ENCODE measurements around the gene SMC6.

SMC6 gene

DNA sequence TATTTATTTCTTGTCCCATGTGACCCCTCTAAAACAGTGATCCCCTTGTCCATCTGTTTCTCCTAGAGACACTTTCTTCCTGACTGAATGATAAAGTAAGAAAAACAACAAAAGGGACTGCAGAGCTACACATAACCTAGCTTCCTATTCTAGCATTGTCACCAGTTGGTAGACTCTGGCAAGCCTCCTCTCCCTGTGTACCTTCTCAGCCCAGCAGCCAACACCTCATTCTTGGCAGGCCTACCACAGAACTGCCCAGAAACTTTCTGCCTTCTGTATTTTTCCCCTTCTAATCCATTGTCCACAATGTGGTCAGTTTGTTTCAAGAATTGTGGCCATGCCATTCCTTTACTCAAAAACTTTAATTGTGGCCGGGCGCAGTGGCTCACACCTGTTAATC lies 13.4 kb downstream of the SMC6 start:
- H3K4me3 ChIP-seq (ENCODE audit: low read length) = no peak overlapping the region
- H3K27me3 ChIP-seq (replicated peaks; ENCODE audit: control insufficient read depth, insufficient read depth, low read length) = no peaks in the 10 kb centered on the region
- H3K4me1 ChIP-seq (ENCODE audit: control insufficient read depth, insufficient read depth, low read length) = no peaks in the 10 kb centered on the region
- H3K9me3 ChIP-seq (ENCODE audit: control insufficient read depth, low read length) = no peaks in the 10 kb centered on the region
- H3K9ac ChIP-seq (ENCODE audit: low read length) = no peak overlapping the region
- DNase-seq (ENCODE audit: low read depth) = no peak
- peaks cover 34% of the 10 kb centered on the region for H3K36me3 ChIP-seq (ENCODE audit: control insufficient read depth, insufficient read depth, low read length, severe bottlenecking)

DNA sequence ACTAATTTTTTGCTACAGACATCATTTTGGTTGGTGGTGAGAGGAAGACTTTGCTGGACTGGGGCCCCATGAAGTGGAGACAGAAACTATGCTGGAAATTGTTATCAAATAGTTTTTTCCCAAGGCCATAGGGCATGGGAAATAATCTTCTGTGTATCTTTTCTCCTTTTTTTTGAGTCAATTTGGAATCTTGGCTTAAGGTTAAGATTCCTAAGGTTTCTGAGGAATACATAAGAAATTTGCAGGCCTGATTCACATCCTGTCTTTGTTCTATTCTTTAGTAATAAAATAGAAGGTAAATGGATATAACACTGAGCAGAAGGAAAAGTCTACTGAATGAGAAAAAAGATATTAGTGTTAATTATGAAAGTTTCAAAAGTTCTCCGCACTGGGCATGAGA lies 16.6 kb downstream of the SMC6 start:
- Histone ChIP-seq H3K4me1 (ENCODE audit: control insufficient read depth, insufficient read depth, low read length) (no peaks in the 10 kb centered on the region), H3K27me3 (replicated peaks; ENCODE audit: control insufficient read depth, insufficient read depth, low read length) (no peaks in the 10 kb centered on the region), H3K9ac (ENCODE audit: low read length) (no peak overlapping the region), H3K36me3 (ENCODE audit: control insufficient read depth, insufficient read depth, low read length, severe bottlenecking) (peaks cover 30% of the 10 kb centered on the region), H3K4me3 (ENCODE audit: low read length) (no peak overlapping the region), H3K9me3 (ENCODE audit: control insufficient read depth, low read length) (no peaks in the 10 kb centered on the region)
- DNase-seq (ENCODE audit: low read depth) = no peak

DNA sequence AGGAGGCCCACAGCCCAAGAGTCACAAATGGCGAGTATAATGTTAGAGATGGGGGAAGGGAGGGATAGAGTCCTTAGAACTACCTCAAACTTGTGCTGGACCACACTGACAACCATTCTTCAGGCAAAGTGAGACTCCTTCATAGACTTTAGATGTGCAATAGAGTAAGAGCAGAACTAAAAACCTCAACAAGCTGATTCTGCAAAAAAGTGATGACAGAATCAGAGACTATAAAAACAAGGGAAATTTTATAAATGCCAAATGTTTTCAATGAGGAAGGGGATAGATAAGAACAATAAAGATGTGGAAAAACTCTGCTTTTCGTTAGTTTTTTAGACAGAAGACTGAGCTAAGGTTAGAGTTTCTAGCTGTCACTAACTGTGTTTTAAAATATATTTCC lies 17.7 kb downstream of the SMC6 start:
- H3K4me1 ChIP-seq (ENCODE audit: control insufficient read depth, insufficient read depth, low read length) = no peaks in the 10 kb centered on the region
- no peak overlapping the region for H3K9ac ChIP-seq (ENCODE audit: low read length)
- H3K27me3 ChIP-seq (replicated peaks; ENCODE audit: control insufficient read depth, insufficient read depth, low read length) = no peaks in the 10 kb centered on the region
- no peak overlapping the region for H3K4me3 ChIP-seq (ENCODE audit: low read length)
- no peak for DNase-seq (ENCODE audit: low read depth)
- no peaks in the 10 kb centered on the region for H3K9me3 ChIP-seq (ENCODE audit: control insufficient read depth, low read length)
- H3K36me3 ChIP-seq (ENCODE audit: control insufficient read depth, insufficient read depth, low read length, severe bottlenecking) = peaks cover 37% of the 10 kb centered on the region

DNA sequence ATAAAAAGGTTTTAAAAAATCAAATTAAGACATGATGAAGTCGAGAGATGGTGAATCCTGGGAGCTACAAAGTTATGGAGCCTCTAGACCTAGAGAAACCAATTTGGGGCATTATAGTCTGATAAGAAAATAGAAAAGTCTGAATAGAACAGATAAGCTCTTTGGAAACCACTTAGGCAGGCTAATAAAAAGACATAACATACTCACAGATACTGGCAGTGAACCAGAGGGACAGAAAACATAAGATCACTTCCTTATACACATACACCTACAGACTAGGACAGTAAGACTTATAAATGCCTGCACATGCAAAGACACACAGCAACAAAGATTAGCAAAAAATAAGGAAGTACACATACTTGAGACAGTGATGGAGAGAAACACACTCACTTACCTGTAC lies 20.0 kb downstream of the SMC6 start:
- no peak overlapping the region for H3K9ac ChIP-seq (ENCODE audit: low read length)
- DNase-seq (ENCODE audit: low read depth) = no peak
- H3K4me3 ChIP-seq (ENCODE audit: low read length) = no peak overlapping the region
- H3K27me3 ChIP-seq (replicated peaks; ENCODE audit: control insufficient read depth, insufficient read depth, low read length) = no peaks in the 10 kb centered on the region
- H3K9me3 ChIP-seq (ENCODE audit: control insufficient read depth, low read length) = no peaks in the 10 kb centered on the region
- peaks cover 51% of the 10 kb centered on the region for H3K36me3 ChIP-seq (ENCODE audit: control insufficient read depth, insufficient read depth, low read length, severe bottlenecking)
- H3K4me1 ChIP-seq (ENCODE audit: control insufficient read depth, insufficient read depth, low read length) = no peaks in the 10 kb centered on the region

DNA sequence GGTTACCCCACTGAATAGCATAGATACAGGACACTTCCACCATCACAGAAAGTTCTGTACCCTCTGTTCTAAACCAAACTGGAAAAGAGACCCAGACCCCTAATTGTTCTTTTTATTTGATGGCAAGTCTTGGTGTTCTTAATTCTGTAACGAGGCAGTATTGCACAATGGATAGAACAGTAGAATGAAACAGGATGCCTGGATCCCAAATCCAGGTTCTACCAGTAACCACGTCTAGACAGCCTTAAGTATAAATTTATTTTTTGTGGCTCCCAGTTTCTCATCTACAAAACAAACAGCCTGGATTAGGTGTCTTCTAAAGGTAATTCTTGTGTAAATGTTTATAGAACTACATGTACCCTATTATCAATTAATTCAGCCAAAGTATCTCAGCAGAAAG lies 23.7 kb downstream of the SMC6 start:
- no peak overlapping the region for H3K4me3 ChIP-seq (ENCODE audit: low read length)
- peaks cover 46% of the 10 kb centered on the region for H3K36me3 ChIP-seq (ENCODE audit: control insufficient read depth, insufficient read depth, low read length, severe bottlenecking)
- no peaks in the 10 kb centered on the region for H3K4me1 ChIP-seq (ENCODE audit: control insufficient read depth, insufficient read depth, low read length)
- DNase-seq (ENCODE audit: low read depth) = no peak
- H3K27me3 ChIP-seq (replicated peaks; ENCODE audit: control insufficient read depth, insufficient read depth, low read length) = no peaks in the 10 kb centered on the region
- H3K9ac ChIP-seq (ENCODE audit: low read length) = no peak overlapping the region
- no peaks in the 10 kb centered on the region for H3K9me3 ChIP-seq (ENCODE audit: control insufficient read depth, low read length)

DNA sequence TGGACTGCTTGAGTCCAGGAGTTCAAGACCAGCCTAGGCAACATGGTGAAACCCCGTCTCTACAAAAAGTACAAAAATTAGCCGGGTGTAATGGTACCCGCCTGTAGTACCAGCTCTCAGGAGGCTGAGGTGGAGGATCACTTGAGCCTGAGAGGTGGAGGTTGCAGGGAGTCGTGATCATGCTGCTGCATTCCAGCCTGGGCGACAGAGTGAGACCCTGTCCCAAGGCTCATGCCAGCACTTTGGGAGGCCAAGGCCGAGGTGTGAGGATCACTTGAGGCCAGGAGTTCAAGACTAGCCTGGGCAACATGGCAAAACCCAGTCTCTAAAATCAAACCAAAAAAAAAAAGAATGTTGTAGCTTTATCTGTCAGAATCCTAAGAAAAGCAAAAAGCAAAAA lies 25.4 kb downstream of the SMC6 start:
- H3K9ac ChIP-seq (ENCODE audit: low read length) = no peak overlapping the region
- no peak overlapping the region for H3K4me3 ChIP-seq (ENCODE audit: low read length)

DNA sequence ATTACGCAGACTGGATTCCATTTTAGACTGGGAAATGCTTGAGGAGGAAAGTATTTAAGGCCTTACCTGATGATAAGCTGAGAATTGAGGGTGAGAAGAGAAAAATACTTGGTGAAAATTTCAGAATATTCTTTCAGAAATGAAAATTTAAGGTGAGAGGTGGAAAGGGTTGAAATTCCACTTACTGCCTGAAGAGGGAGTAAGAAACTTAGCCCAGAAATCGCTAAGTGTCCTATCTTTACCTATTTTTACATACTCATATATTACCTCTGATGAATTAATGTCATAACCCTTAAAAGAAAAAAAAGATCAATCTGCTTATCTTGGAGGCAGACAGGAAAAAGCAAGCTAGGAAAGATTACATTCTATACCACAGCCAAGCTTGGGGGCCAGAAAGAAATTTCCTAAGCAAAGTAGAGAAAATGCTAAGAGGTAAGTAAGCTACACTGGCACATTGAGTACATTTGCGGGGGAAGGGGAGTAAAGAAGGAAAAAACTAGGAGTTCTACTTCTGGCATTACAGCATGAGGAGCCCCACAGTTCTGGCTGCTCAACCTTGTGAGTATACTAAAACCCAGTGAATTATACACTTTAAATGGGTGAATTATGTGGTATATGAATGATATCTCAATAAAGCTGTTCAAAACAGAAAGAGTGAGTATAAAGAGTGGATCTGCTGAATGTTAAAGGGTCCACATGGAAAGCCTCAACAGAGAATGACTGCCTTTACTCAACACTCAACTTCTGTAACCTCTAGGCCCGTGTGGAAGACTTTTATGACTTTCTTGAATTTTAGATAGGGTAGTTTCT lies 33.8 kb downstream of the SMC6 start:
- Histone ChIP-seq H3K4me1 (ENCODE audit: control insufficient read depth, insufficient read depth, low read length) (no peaks in the 10 kb centered on the region), H3K9ac (ENCODE audit: low read length) (no peak overlapping the region), H3K36me3 (ENCODE audit: control insufficient read depth, insufficient read depth, low read length, severe bottlenecking) (peaks cover 74% of the 10 kb centered on the region), H3K27me3 (replicated peaks; ENCODE audit: control insufficient read depth, insufficient read depth, low read length) (no peaks in the 10 kb centered on the region), H3K4me3 (ENCODE audit: low read length) (no peak overlapping the region), H3K9me3 (ENCODE audit: control insufficient read depth, low read length) (no peaks in the 10 kb centered on the region)
- peak; percentile 63 for DNase-seq (ENCODE audit: low read depth)

More for the DNA sequence above, 25.4 kb downstream of the SMC6 start:
- no peaks in the 10 kb centered on the region for H3K27me3 ChIP-seq (replicated peaks; ENCODE audit: control insufficient read depth, insufficient read depth, low read length)
- DNase-seq (ENCODE audit: low read depth) = no peak
- peaks cover 58% of the 10 kb centered on the region for H3K36me3 ChIP-seq (ENCODE audit: control insufficient read depth, insufficient read depth, low read length, severe bottlenecking)
- H3K4me1 ChIP-seq (ENCODE audit: control insufficient read depth, insufficient read depth, low read length) = no peaks in the 10 kb centered on the region
- no peaks in the 10 kb centered on the region for H3K9me3 ChIP-seq (ENCODE audit: control insufficient read depth, low read length)

DNA sequence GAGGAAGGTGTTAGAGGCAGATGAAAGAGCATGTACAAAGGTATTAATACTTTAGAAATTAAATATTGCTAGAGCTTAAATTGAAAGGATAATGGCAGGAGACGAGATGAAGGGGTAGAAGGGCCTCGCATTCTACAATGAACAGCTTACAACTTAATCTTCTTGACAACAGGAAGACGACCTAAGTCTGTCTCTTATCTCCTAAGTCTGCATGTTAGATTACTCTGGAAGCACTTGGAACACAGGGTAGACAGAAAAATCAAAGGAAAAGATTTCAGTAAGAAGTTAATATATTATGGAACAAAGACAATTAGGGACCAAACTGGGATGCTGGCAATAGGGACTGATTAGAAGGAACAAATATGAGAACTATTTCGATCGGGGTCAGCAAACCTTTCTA lies 34.9 kb downstream of the SMC6 start:
- no peaks in the 10 kb centered on the region for H3K9me3 ChIP-seq (ENCODE audit: control insufficient read depth, low read length)
- DNase-seq (ENCODE audit: low read depth) = no peak
- no peak overlapping the region for H3K4me3 ChIP-seq (ENCODE audit: low read length)
- H3K9ac ChIP-seq (ENCODE audit: low read length) = no peak overlapping the region
- no peaks in the 10 kb centered on the region for H3K4me1 ChIP-seq (ENCODE audit: control insufficient read depth, insufficient read depth, low read length)
- H3K27me3 ChIP-seq (replicated peaks; ENCODE audit: control insufficient read depth, insufficient read depth, low read length) = no peaks in the 10 kb centered on the region
- H3K36me3 ChIP-seq (ENCODE audit: control insufficient read depth, insufficient read depth, low read length, severe bottlenecking) = peaks cover 74% of the 10 kb centered on the region

DNA sequence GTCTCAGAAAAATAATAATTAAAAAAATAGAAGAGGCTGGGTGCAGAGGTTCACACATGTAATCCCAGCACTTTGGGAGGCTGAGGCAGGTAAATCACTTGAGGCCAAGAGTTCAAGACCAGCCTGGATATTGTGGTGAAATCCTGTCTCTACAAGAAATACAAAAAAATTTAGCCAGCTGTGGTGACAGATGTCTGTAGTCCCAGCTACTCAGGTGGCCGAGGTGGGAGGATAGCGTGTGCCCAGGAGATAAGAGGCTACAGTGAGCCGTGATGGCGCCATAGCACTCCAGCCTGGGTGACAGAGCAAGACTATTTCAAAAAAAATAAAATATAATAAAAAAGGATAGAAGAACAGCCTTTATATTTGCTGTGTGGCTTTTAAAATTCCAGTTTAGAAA lies 35.9 kb downstream of the SMC6 start:
- Histone ChIP-seq H3K27me3 (replicated peaks; ENCODE audit: control insufficient read depth, insufficient read depth, low read length) (no peaks in the 10 kb centered on the region), H3K4me3 (ENCODE audit: low read length) (no peak overlapping the region), H3K9me3 (ENCODE audit: control insufficient read depth, low read length) (no peaks in the 10 kb centered on the region), H3K4me1 (ENCODE audit: control insufficient read depth, insufficient read depth, low read length) (no peaks in the 10 kb centered on the region), H3K36me3 (ENCODE audit: control insufficient read depth, insufficient read depth, low read length, severe bottlenecking) (peaks cover 80% of the 10 kb centered on the region), H3K9ac (ENCODE audit: low read length) (no peak overlapping the region)
- no peak for DNase-seq (ENCODE audit: low read depth)

DNA sequence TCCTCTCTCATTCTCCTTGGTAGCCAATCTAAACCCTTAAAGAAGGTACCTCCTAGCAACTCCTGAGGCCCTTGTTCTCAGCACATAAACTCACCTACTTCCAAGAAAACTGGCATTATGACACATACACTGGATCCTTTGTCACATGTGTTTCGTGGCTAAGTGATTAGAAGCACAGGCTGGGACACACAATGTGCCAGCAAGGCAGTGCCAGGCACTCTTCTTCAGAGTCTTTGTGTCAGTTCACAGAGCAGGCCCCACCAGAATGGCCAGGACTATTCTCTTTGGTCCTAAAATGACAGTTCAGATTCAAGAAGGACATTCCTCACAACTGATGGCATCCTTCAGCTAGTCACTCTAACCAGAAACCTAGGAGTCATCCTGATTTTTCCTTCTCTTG lies 40.3 kb downstream of the SMC6 start:
- peaks cover 4% of the 10 kb centered on the region for H3K4me1 ChIP-seq (ENCODE audit: control insufficient read depth, insufficient read depth, low read length)
- H3K9ac ChIP-seq (ENCODE audit: low read length) = no peak overlapping the region
- no peaks in the 10 kb centered on the region for H3K9me3 ChIP-seq (ENCODE audit: control insufficient read depth, low read length)
- H3K36me3 ChIP-seq (ENCODE audit: control insufficient read depth, insufficient read depth, low read length, severe bottlenecking) = peaks cover 62% of the 10 kb centered on the region
- no peak for DNase-seq (ENCODE audit: low read depth)
- no peaks in the 10 kb centered on the region for H3K27me3 ChIP-seq (replicated peaks; ENCODE audit: control insufficient read depth, insufficient read depth, low read length)
- no peak overlapping the region for H3K4me3 ChIP-seq (ENCODE audit: low read length)

DNA sequence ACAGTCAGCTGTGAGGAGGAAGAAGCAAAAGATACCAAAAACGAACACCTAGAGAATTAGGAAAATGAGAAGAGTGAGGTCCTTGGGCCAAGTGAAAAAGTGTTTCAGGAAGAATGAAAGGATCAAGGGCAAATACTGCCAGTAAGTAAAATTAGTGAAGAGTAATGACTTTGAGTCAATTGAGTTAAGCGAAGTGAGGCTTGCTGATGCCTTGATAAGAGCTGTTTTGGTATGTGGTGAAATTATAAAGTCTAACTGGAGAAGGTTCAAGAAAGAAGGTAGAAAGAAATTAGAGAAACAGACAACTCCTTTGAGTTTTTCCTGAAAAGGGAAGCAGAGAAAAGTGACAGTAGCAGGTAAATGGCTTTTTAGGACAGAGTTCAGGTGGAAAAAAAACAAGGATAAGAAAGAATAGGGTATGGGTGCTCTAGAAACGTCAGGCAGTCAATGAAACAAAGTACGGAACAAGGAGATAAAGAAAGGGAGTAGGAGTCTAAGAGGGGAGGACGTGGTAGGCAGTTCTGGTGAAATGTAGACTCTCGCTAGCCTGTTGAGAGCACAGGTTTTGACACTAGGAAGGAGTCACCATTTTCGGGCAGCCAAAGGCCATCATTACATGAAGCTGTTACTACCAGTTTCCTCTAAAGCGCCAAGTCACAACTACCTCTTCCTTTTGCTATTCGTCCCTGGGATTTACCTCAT lies 42.9 kb downstream of the SMC6 start:
- no peak for DNase-seq (ENCODE audit: low read depth)
- Histone ChIP-seq H3K4me3 (ENCODE audit: low read length) (no peak overlapping the region), H3K9ac (ENCODE audit: low read length) (no peak overlapping the region), H3K36me3 (ENCODE audit: control insufficient read depth, insufficient read depth, low read length, severe bottlenecking) (peaks cover 63% of the 10 kb centered on the region), H3K27me3 (replicated peaks; ENCODE audit: control insufficient read depth, insufficient read depth, low read length) (no peaks in the 10 kb centered on the region), H3K9me3 (ENCODE audit: control insufficient read depth, low read length) (no peaks in the 10 kb centered on the region), H3K4me1 (ENCODE audit: control insufficient read depth, insufficient read depth, low read length) (peaks cover 4% of the 10 kb centered on the region)

Data from adipocyte (in vitro differentiated cells).